HepG2 (cell line): ENCODE data around the gene PROX2. TPM values are rescaled to one million over a fixed set of nuclear protein-coding genes. Genes with fewer than 3 reads are reported as not detected.

Experiments used
- AKNA ChIP-seq: sonication (generic); formaldehyde crosslinking; IDR thresholded peaks from 2 replicates; pipeline ENCODE4 v1.4.0; 2020; ENCODE audit warnings: missing genetic modification reagents, borderline replicate concordance
- ARID5B ChIP-seq: IDR thresholded peaks from 2 replicates; pipeline ENCODE4 v1.4.0; 2020; ENCODE audit warnings: mild to moderate bottlenecking, missing genetic modification reagents
- ATF3 ChIP-seq: sonication (generic); formaldehyde crosslinking; IDR thresholded peaks from 2 replicates; pipeline ENCODE4 v1.4.0; 2020; ENCODE audit warnings: missing genetic modification reagents
- GATAD1 ChIP-seq: IDR thresholded peaks from 2 replicates; pipeline ENCODE4 v1.6.1; 2016; ENCODE audit warnings: missing genetic modification reagents, missing compliant biosample characterization
- GLI4 ChIP-seq: sonication (generic); formaldehyde crosslinking; IDR thresholded peaks from 2 replicates; pipeline ENCODE4 v1.5.1; 2020; ENCODE audit warnings: missing genetic modification reagents, mild to moderate bottlenecking, moderate library complexity, borderline replicate concordance
- GTF2F1 ChIP-seq: fragments of 150-350 bp; IDR thresholded peaks from 2 replicates; pipeline ENCODE4 v1.6.1; 2014; ENCODE audit warnings: low read length
- HMG20B ChIP-seq: conservative IDR thresholded peaks from 2 replicates; pipeline ENCODE4 v1.6.1; 2016; ENCODE audit warnings: missing genetic modification reagents, missing compliant biosample characterization
- PAX8 ChIP-seq: sonication (generic); formaldehyde crosslinking; IDR thresholded peaks from 2 replicates; pipeline ENCODE4 v1.8.0; 2022; ENCODE audit warnings: mild to moderate bottlenecking, missing genetic modification reagents, borderline replicate concordance
- REXO4 ChIP-seq: sonication (generic); formaldehyde crosslinking; IDR thresholded peaks from 2 replicates; pipeline ENCODE4 v1.8.0; 2022; ENCODE audit warnings: missing genetic modification reagents, mild to moderate bottlenecking, borderline replicate concordance
- SIX4 ChIP-seq: sonication (generic); formaldehyde crosslinking; IDR thresholded peaks from 2 replicates; pipeline ENCODE4 v1.4.0; 2020; ENCODE audit warnings: missing genetic modification reagents
- TFDP1 ChIP-seq: IDR thresholded peaks from 2 replicates; pipeline ENCODE4 v1.6.1; 2016; ENCODE audit warnings: missing compliant biosample characterization, missing genetic modification reagents, borderline replicate concordance
- U2AF2 ChIP-seq: fragments of 200-400 bp; formaldehyde crosslinking; IDR thresholded peaks from 2 replicates; pipeline ENCODE4 v1.6.1; 2017; ENCODE audit warnings: low read depth, mild to moderate bottlenecking, low read length
- ZBTB39 ChIP-seq: sonication (generic); formaldehyde crosslinking; IDR thresholded peaks from 2 replicates; pipeline ENCODE4 v1.5.0; 2020; ENCODE audit warnings: missing genetic modification reagents
- ZMAT3 ChIP-seq: sonication (generic); formaldehyde crosslinking; conservative IDR thresholded peaks from 2 replicates; pipeline ENCODE4 v1.7.0; 2021; ENCODE audit warnings: missing genetic modification reagents
- ZNF17 ChIP-seq: sonication (generic); formaldehyde crosslinking; IDR thresholded peaks from 2 replicates; pipeline ENCODE4 v1.5.0; 2020; ENCODE audit warnings: mild to moderate bottlenecking, missing genetic modification reagents
- ZNF383 ChIP-seq: sonication (generic); formaldehyde crosslinking; IDR thresholded peaks from 2 replicates; pipeline ENCODE4 v1.4.0; 2020; ENCODE audit warnings: missing genetic modification reagents, mild to moderate bottlenecking, borderline replicate concordance
- ZNF563 ChIP-seq: sonication (generic); formaldehyde crosslinking; IDR thresholded peaks from 2 replicates; pipeline ENCODE4 v1.8.0; 2022; ENCODE audit warnings: mild to moderate bottlenecking, moderate library complexity, missing genetic modification reagents
- ZNF790 ChIP-seq: sonication (generic); formaldehyde crosslinking; IDR thresholded peaks from 2 replicates; pipeline ENCODE4 v1.8.0; 2022; ENCODE audit warnings: missing genetic modification reagents, mild to moderate bottlenecking, borderline replicate concordance
- polyA plus RNA-seq, 8 experiments: library from polyadenylated mRNA; depleted of rRNA in 3 of 8; stranded (reverse) in 7 of 8; unstranded in 1 of 8; fragments of >200 nt; fragmentation: Illumina TruSeq in 4 of 8; extraction: Trizol in 4 of 8; gene quantifications; 2 replicates each; pipeline versions ENCODE4 v1.2.1 to v1.2.3, GENCODE V29; 2011 to 2016; ENCODE audit warnings: low read depth in 4 of 8, missing spikeins in 1 of 8, mixed read lengths in 1 of 8; ENCODE audit not compliant: insufficient read depth in 1 of 8
- total RNA-seq, 5 experiments: library from RNA; depleted of rRNA; stranded (reverse); fragments of >200 nt; fragmentation: Illumina TruSeq; extraction: Trizol; gene quantifications; 2 replicates each; pipeline ENCODE4 v1.2.3, GENCODE V29; 2016; ENCODE audit warnings: low read depth in 1 of 5

PROX2 gene
- total and polyA plus RNA-seq, 2 of the 13 experiments (the other 11 are each of a cell fraction or from before 2014, with no cell fraction given) = not detected

GRCh38 chr14:74898694-74899093 is 22.7 kb upstream of the PROX2 start (continued):
- TF ChIP-seq REXO4 (CRISPR knock-in tag) = no peak
- no peak for TF ChIP-seq AKNA
- TF ChIP-seq ZBTB39 = no peak
- no peak; the same call in 1 of the 2 replicates for TF ChIP-seq GLI4
- no peak for TF ChIP-seq ZNF383 (CRISPR knock-in tag)
- TF ChIP-seq U2AF2 = no peak
- 0 out of 2 replicates have a peak, but pooled peaks have one; percentile 32 for TF ChIP-seq ZNF563 (CRISPR knock-in tag)
- TF ChIP-seq SIX4 (CRISPR knock-in tag) = no peak
- no peak for TF ChIP-seq HMG20B (CRISPR knock-in tag)
- no peak for TF ChIP-seq PAX8 (CRISPR knock-in tag)
- 0 out of 2 replicates have a peak, but pooled peaks have one; percentile 51 for TF ChIP-seq ZMAT3 (CRISPR knock-in tag)
- 0 out of 2 replicates have a peak, but pooled peaks have one; percentile 37 for TF ChIP-seq ZNF790 (CRISPR knock-in tag)
- peak; percentile 87 for TF ChIP-seq ARID5B
- TF ChIP-seq GATAD1 (CRISPR knock-in tag) = peak; percentile 48; the same call in 1 of the 2 replicates
- TF ChIP-seq GTF2F1 = no peak
- no peak for TF ChIP-seq ZNF17 (CRISPR knock-in tag)
- no peak for TF ChIP-seq ATF3
- TF ChIP-seq TFDP1 = peak; percentile 70; the same call in 1 of the 2 replicates
